ENCODE measurements around the gene ANKMY2.
"Not testable (repeated sequence)": the region's sequence is repeated elsewhere in the genome, so short reads cannot be mapped to it uniquely, and the experiment has no call there.

The ANKMY2 gene

GRCh38 chr7:16645593-16646471 is at the start of gene ANKMY2, which contains the start of gene BZW2:
Gene ANKMY2, minus strand, starts transcription at chr7:16645754. Its CDS starts 181 bp downstream, at chr7:16645573.
Gene BZW2, plus strand, starts transcription at chr7:16646181. Its CDS starts 19,263 bp downstream, at chr7:16665444.
- DNase-seq, result peak; percentile 93

GRCh38 chr7:16694806-16695205 is 49.3 kb upstream of the ANKMY2 start:
- DNase-seq, result no peak

GRCh38 chr7:16693601-16694318 is 48.2 kb upstream of the ANKMY2 start:
- no peak for DNase-seq

- no peak for DNase-seq
Measured at GRCh38 chr7:16691241-16691640, 45.7 kb upstream of the ANKMY2 start.

GRCh38 chr7:16688249-16688648 is 42.7 kb upstream of the ANKMY2 start:
- no peak for DNase-seq

- DNase-seq, result no peak
Measured at GRCh38 chr7:16685535-16685934, 40.0 kb upstream of the ANKMY2 start.

GRCh38 chr7:16684935-16685334 is 39.4 kb upstream of the ANKMY2 start:
- no peak for DNase-seq

GRCh38 chr7:16678645-16679566 is 33.4 kb upstream of the ANKMY2 start:
- DNase-seq, result not testable (repeated sequence)

GRCh38 chr7:16677978-16678494 is 32.5 kb upstream of the ANKMY2 start:
- no peak for DNase-seq

- DNase-seq, result no peak
Measured at GRCh38 chr7:16675277-16675676, 29.7 kb upstream of the ANKMY2 start.

- no peak for DNase-seq
Measured at GRCh38 chr7:16671811-16672210, 26.3 kb upstream of the ANKMY2 start.

GRCh38 chr7:16670731-16671344 is 25.3 kb upstream of the ANKMY2 start:
- DNase-seq, result no peak

- DNase-seq, result no peak
Measured at GRCh38 chr7:16670021-16670420, 24.5 kb upstream of the ANKMY2 start.

GRCh38 chr7:16669581-16669980 is 24.0 kb upstream of the ANKMY2 start:
- DNase-seq, result no peak

- DNase-seq, result no peak
Measured at GRCh38 chr7:16668978-16669377, 23.4 kb upstream of the ANKMY2 start.

GRCh38 chr7:16668049-16668858 is 22.7 kb upstream of the ANKMY2 start:
- no peak for DNase-seq

GRCh38 chr7:16667355-16667754 is 21.8 kb upstream of the ANKMY2 start:
- no peak for DNase-seq

GRCh38 chr7:16661924-16662323 is 16.4 kb upstream of the ANKMY2 start:
- DNase-seq, result no peak

GRCh38 chr7:16660702-16661464 is 15.3 kb upstream of the ANKMY2 start:
- DNase-seq, result no peak

GRCh38 chr7:16659854-16660497 is 14.4 kb upstream of the ANKMY2 start:
- not testable (repeated sequence) for DNase-seq
